ENCODE data around the gene CDKN1B.
"Not testable (repeated sequence)": the region's sequence is repeated elsewhere in the genome, so short reads cannot be mapped to it uniquely, and the experiment has no call there.

The CDKN1B gene

DNA sequence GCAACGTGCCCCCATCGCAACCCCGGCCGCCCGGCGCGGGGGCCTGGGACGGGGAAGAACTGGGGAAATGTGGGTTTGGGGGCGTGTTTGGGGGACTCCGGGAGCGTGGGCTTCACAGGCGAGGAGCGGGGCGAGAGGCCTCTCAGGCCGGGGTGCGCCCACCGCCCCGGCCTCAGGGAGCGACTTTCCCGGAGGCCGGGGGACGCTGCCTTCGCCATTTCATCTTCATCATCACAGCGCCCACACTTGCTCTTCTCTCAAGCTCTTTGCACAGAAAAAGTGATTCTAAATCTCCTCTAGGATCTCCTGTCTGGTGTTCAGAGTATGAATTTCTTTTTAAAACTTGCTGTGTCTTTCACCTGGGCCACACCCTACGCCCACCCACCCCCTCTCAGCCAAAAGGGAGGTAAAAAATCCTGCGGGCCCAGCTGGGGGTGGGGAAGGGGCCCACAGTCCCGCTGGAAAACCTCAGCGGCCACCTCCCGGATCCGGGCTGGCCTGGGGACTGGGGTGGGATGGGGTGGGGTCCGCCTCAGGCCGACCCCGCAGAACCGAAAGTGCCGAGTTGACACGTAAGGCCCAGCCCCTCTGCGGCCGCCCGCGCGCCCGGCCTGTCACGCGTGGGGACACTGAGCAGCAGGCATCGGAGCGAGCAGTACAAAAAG is 7.4 kb downstream of the CDKN1B start:
- no peak for DNase-seq

DNA sequence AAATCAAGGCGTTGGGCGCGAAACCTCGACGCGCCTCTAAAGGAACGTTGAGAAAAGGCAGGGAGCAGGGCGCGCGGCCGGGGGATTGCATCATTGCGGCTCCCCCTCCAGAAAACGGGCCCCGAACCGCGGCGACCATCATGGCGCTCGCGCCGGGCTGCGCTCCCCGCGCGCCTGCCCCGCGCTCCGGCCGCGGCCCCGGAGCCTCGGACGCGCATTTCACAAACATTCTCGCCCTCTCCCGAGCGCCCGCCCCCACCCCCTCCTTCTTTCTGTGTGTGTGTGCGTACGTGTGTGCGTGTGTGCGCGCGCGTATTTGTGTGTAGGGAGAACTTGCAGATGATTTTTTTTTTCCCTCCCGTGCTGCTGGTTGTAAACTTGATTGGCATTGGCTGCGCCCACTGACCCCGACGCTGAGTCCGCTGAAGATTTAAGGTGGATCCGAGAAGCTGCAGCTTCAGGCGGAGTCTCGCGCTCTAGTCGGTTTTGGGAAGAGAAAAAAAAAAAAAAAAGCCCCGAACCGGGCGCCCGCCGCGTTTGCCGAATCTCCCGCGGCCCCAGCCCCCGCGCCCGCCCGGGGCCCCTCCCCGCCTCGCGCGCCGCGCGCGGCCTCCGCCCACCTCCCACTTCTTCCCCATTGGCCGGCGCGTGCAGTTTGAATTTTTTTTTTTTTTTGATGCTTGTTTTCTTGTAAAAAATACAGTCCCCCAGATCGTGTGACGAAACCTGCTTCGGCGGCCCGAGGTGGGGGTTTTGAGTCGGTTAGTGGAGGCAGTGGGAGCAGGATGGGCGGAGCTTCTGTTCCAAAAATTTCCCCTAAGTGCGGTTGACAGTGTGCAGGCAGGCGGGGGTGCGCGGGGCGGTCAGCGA is 8.2 kb downstream of the CDKN1B start:
- peak; percentile 96 for DNase-seq

DNA sequence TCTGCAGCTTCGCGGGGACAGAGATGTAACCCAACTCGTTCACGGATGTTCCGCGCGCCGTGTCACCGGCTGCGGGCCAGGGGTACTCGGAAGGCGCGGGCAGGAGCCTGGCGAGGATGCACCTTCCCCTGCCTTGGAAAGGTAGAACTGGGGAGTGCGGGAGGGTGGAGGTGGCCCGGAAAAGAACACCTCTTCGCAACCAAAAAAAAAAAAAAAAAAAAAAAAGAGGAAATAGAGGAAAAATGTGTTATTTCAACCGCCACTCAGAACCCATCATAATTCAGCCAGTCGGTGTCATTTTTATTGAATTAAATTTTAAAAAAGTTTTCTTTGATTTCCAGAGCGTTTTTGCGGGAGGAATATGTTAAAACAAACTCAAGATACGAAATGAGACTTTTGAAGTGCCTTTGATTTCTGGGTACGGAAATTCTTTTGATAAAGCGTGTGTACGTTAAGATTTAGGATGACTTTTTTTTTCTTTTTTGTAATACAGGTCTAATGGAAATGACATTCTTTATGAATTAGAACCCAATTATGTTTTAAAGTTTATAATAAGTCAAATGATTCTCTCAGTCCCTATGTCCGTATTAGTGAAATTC is 8.9 kb downstream of the CDKN1B start:
- no peak for DNase-seq

DNA sequence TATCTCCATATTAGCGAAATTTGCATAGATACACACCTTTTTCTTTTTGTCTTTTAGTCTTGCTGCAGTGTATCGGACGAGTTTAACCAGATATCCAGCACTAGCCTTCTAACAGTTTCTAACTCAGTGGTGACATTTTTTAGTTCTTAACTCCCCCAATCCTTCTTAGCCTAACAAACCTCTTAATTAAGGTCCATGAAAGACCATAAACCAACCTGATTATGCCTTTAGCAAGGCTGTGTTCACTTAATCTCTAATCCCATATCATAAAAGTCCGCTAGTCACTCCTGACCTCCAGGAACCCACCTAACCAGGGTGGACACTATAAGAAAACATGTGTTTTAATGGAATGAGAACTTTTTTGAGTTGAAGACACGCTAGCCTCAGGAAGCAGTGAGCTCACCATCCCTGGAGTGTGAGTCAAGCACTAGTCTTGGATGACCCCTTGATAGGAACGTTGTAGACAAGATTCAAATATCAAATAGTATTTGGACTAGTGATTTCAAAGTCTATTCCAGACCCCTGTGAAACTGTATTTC is 9.5 kb downstream of the CDKN1B start:
- DNase-seq: no peak

DNA sequence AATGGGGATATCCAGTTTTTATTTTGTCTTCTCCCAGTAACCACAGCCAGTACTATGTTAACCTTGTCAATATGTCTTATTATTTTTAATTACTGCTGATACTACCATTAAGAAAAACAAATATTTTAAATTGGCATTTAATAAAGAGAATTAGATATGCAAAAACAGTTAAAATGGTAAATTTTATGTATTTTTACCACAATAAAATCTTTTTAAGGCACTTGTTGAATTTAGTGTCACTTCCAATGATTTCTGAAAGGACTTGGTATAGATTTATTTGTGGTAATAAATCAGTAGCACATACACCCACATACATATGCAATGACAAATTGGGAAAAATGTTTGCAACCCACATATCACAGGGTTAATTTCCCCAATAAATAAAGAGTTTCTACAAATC is 14.0 kb downstream of the CDKN1B start:
- DNase-seq: no peak

DNA sequence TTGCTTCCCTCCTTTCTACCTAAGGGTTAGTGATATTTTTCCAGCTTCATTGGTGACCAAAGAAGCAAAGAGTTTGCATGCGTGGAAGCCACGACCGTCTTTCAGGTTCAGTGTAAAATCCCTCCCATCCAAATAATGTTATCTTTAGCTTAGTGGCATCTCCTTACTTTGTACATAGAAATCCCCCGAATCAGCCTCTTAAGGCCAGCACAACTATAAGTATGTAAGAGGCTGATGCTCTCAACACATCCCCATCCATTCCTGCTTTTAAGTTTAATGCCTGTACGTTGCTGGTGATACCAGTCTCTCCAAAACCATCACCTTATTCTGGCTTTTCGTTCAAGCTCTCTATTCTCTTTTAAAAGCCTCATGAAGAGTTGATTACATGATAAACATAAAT is 14.6 kb downstream of the CDKN1B start:
- no peak for DNase-seq

DNA sequence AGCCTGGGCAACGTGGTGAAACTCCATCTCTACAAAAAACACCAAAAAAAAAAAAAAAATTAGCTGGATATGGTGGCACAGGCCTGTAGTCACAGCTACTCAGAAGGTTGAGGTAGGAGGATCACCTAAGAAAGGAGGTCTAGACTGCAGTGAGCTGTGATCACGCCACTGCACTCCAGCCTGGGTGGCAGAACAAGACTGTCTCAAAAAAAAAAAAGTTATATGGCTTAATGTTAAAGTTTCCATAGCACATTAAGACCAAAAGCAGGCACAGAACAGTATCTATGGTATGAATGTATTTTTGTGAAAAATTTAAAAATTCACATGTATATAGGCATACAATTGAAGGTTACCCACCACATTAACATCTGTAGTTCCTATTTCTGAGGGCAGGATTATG is 15.9 kb downstream of the CDKN1B start:
- DNase-seq: no peak

DNA sequence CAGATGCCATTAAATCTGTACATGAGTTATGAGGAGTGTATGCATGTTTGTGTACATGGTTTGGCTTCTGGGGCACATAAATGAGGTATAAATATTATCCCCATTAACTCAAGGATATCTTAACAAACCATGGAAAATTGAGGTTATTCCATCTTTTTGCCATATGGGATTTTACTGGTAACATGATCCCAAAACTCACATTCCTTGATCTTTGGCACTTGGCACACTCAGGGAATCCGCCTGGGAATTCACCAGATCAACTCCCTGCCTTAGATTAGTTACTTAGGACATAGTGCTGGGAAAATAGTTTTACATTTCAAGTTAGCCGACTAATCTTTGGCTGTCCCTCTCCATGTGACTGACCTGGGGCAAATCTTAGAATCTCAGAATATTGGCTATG is 16.9 kb downstream of the CDKN1B start:
- DNase-seq: no peak

DNA sequence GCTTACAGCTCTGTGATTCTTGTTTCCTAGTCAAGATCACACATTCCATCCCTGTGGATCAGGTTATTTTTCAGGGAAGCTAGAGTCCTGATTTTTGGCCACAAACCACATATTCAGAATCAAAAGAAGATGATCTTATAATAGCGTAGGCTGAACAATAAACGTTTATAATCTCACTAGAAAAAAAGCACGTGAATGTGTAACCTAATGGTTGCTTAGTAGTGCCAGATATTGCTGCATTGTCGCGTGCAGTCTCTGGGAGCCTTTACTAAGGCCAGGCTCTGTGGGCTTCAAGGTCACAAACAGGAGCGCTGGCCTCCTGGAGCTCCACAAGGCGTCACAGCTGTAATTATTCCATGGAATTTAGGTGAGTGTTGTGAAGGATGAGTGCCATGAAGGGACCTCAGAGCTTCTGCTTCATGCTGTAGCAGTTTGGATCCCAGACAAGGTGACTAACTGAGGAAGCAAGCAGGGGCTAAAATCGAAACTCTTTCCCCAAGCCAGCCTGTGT is 17.4 kb downstream of the CDKN1B start:
- DNase-seq: no peak

DNA sequence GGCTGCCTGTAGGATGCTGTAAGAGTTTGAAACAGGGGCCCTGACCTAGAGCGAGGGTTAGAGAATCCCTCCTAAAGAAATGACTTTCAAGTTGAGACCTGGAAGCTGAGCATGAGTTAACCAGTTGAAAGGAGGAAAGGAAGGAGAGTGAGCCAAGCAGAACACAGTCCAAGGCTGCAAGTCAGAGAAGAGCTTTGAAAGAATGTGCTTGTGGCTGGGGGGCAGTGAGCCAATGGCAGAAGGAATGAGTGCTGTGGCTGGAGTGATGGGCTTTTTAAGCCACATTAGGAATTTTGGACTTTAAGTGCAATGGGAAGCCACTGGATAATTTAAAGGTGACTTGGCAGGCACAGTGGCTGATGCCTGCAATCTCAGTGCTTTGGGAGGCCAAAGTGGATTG is 18.1 kb downstream of the CDKN1B start:
- DNase-seq: no peak

DNA sequence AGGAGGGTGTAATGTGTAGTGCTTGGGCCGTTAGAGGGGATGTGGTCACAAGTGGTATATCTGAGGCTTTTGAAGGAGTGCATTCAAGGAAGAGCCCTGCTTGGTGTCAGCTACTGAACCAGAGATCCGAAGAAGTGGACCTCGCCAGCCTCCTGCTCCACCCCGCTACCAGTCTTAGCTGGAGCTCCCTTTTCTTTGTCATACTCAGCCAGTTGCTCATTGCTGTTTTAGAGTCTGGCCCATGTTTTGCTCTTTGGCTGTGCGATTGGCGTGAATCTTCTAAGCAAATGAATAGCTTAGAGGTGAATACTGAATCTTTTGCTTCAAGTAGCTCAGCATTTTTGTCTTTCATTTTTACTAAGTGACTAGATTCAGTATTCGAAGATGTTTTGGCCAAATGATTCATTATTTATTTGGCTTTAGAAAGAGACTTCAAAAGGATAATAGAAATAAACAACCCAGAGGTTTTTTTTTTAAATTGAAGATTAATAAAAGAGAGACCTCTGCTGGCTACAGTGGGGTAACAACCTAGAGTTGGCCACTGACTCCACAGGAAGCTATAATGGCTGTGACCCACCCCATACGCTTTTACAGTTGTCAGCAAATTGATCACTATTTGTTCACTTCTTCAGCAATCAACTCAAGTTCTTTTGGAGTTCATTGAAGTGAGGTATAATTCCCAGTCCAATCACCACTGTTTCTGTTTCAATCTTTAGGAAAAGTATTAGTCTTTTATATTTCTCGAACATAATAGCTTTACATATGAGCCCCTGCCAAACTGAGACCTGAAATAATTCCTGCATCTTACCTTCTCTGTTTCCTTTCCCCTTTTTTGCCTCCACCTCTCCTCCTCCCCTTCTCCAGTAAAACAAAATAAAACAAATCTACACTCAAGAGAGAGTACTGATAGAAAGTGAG is 19.9 kb downstream of the CDKN1B start:
- peak in 1 of 2 experiments; percentile 35 for DNase-seq

DNA sequence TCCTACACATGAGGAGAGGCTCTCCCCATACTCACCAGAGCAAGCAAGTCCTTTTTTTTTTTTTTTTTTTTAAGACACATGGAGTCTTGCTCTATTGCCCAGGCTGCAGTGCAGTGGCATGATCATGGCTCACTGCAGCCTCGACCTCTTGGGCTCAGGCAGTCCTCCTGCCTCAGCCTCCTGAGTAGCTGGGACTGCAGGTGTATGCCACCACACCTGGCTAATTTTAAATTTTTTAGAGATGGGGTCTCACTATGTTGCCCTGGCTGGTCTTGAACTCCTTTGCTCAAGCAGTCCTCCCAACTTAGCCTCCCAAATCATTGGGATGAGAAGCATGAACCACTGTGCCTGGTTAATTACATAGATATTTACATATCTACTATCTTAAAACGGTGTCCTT is 21.0 kb downstream of the CDKN1B start:
- not testable (repeated sequence) for DNase-seq

DNA sequence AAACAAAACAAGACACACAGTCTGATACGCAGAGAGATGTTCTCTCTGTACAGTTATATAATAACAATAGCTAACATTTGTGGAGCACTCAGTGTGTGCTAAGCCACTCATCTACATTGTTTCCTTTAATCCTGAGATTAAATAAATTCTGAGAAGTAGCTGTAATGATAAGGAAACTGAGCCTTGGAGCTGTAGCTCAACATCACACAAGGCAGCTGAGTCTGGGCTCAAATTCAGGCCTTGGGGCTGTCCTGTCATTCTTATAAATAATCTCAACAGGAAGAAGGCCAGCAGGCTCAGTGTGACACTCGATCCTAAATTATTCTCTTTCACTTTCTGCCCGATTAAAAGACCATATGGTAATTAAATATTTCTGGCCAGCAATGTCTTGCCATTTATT is 24.5 kb downstream of the CDKN1B start:
- DNase-seq: no peak

DNA sequence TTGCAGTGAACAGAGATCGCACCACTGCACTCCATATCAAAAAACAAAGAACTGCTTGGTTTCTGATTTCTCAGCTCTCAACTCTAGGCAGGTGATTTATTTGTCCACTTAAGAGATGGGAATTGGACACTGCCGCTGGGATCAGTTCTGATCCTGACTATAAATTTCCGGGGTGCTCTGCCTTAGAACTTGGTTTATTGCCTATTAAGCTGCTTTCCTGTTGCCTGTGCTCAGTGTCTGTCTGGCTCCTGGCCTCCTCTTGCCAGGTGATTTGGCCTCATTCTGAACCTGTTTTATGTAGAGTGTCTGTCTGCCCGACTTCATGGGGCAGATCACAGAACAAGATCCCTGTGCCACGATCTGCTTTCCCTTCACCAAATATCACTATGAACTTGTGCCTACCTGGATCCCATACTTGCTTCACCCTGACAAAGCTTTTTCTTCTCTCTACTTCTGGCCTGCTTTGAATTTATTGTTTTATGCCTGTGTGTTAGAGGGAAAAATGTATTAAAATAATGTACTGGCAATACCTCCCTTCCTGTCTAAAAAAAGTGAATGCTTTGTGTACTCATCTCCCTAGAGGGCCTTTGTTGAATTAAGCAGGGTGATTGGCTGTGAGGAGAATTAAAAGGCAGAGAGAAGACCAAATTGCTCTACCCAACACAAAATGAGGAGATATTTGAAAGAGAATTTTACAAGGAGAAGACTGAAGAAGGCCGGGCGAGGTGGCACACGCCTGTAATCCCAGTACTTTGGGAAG is 27.6 kb downstream of the CDKN1B start:
- peak; percentile 37 to 62 for DNase-seq

DNA sequence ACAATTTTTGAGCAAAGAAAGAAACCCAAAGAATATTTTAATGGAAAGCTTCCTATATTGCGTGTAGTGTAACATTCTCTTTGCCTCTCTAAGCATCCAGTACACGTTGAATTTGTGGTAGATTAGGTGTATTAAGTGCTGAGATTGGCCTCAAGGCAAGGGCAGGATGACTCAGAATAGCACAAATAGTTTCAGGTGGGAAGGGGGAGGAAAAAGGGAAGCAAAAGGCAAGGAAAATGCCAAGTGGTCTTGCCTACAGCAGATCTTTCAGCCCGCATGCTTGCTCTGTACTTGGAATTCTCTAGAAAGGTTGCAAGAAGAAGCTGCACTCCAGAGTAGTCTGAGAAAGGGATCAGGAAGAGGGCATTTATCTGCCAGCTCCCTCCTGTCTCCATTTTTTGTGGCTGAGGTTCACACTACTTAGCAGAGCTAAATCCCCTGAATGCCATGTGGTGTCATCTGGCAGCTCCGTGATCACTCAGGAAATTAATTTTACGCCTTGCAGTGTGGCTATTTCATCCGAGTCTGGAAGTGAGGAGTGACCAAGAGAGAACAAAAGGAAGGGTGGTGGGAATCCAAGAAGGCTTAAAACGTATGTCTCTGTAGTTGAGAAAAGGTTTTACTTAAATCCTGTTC is 28.5 kb downstream of the CDKN1B start:
- no peak for DNase-seq

DNA sequence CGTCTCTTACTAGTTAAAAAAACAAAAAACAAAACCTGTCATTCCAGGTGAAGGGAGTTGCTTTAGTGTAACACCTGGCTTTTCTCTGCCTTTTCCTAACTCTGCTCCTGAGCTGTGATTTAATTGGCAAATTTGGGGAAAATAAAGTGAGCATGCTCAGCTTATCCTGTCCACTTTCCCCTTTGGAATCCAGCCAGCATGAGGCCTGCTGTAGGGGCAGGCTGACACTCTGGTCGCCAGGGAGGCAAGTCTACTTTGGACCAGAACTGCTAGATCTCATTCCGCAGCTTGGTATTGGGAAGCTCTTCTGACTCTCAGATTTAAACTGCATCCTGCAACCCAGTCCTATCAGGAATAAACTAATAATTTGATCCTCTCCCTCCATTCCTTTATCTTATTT is 30.1 kb downstream of the CDKN1B start:
- no peak for DNase-seq

DNA sequence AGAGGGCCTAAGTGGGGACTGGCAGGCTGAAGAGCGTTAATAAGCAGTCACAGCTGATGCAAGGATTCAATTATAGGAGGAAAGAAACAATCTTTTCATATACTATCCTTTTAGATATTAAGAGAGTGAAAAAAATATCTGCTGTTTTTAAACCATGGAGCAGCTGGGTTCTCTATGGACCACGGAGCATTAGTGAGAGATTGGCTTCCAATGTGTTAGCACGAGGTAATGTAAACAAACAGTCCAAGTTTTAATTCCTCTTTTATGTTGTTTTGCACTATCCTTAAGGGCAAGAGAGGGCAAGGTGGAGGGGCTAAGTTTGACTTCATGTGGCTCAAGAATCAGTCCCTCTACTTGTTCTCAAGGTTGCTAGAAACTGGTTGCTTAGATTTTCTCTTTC is 30.9 kb downstream of the CDKN1B start:
- DNase-seq: no peak

DNA sequence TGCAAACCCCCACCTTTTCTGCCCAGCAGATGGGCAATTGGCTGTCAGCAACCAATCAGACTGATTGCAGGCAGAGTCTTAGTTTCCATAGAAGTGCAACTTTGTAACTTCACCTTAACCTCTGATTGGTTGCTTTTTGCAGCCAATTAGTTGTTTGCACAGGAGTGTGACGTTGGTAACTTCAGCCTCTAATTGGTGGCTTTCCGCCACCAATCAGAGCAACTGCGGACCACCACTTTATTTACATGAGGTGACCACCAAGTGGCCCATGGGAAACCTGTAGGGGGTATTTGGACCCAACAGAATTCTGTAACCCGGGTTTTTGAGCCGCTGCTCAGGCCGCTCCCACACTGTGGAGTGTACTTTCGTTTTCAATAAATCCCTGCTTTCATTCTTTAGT is 32.3 kb downstream of the CDKN1B start:
- no peak for DNase-seq

DNA sequence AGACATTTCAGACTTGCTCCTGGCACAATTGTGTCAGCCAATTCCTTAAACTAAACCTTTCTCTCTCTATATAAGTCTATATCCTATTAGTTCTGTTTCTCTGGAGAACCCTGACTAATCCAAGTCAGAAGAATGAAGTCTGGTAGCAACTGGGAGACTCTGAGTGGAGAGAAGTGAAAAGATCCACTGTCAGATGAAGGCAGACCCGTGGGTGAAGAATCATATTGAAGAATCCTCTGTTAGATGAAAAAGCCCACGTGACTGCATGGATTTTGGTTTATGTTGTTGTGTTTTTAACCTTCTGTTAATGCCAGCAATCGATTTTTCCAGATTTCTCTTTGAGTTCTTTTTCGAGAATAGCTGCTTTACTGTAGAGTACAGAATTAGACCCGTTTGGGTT is 38.8 kb downstream of the CDKN1B start:
- DNase-seq: no peak

DNA sequence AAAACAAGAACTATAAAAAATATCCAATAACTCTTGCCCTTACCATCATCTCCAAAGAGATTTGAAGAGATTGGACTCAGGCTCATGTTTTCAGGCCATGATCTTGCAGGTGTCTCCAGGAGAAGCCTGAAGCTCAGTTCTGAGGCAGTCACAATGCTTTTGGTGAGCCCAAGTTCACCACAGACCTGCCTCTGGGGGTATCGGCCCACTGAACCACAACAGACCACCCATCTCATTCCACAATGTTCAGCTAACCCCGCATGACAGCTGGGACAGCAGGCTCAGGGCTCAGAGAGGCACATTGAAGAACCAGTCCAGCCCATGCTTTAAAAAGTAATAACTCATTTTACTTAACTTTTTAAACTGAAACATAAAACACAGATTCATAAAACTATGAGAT is 40.0 kb downstream of the CDKN1B start:
- DNase-seq: no peak

DNA sequence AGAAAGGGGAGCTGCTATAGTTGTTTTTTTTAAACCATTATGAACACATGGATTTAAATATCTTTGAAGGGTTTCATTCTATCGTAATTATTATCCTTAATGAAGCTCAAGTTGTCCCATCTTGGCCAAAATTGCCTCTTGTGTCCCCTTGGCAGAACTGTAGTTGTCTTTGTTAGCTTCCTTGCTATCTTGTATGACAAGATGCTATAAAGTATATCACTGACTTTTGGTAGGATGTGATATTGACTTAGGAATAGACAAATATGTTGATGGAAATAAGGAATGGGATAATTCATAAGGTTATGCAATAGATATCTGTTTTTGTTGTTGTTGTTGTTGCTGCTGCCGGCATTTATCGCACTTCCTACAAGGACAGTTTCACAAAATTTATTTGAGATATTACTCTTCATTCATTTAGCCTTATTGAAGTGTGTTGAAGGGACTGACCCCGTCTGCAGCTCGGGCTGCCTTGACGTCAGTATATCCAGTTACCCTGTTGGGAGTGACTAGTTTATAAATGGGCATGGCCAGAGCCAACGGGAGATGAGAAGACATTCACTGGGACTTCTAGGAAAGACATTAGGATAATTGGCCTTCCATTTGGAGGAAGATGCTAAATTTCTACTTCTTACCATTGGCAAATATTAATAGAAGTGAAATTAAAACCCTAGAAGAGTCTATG is 42.2 kb downstream of the CDKN1B start:
- DNase-seq: no peak

Data from NCI-H2081 (cell line).